NAMALWA (cell line): ENCODE results near the gene CASZ1.

Experiments
- DNase-seq: peaks from one replicate; pipeline ENCODE4 v3.0.0-alpha.2; 2015; ENCODE audit warnings: low spot score

The CASZ1 gene

GRCh38 chr1:10793129-10793651 lies 3.3 kb downstream of the CASZ1 start:
- peak; percentile 60 for DNase-seq

- DNase-seq, result peak; percentile 48
Observed at GRCh38 chr1:10791105-10791951, 5.1 kb downstream of the CASZ1 start.

DNA sequence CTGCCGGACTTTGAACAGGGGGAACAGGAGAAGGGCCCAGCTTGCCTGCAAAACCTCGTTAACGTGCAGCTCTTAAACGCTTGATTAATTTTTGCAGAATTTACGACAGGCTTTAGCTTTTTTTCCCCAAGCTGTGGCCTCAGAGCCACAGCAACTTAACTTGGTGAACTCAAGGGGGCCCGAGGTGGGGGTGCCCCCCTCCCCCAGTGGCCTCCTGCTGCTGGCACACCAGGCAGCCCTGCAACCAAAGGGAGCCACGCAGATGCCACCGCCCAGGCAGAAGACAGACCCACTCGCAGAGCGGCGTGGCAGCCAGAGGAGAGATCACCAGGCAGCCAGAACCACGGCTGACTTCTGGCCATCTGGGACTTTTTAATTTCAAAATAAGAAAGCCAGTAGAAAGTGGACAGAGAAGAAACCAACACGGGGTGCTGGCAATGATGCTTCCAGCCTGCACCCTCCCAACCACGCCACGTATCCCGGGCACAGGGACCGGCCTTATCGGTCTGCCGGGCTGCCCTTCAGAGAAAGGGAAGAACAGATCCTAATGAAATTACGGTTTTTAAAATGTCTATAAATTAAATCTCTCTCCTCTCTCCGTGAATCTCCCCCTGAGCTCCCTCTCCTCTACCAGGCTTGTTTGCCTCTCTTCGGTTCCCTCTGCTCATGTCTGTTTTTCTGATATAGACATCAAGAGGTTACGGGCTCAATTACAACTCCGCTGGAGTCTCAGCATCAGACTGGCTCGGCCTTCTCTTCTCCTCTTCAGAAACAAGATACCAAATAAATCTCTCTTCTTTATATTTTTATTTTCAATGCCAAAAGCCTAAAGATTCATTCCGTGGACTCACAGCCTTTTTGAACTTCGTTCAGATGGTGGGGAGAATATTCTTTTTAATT lies 6.4 kb downstream of the CASZ1 start:
- no peak for DNase-seq

GRCh38 chr1:10789047-10789791 lies 7.2 kb downstream of the CASZ1 start:
- no peak for DNase-seq

DNA sequence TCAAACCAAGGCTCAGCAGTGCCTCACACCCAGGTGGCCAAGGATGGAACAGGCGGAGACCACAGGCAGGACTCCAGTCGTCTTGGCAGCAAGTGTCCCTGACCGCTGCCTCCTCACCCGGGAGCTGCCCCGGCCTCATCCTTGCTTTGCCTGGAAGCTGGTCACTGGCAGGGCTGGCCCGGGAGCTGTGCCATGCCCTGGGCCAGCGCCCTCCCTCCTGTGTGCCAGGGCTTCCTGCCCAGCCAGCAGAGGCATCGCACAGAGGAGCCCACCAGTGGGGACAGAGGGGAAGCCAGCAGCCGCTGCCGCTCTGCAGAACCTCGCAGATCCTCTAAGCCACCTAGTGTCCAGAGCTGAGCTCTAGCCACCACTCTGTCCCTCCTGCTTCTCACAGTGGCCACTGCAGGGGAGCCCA lies 7.8 kb downstream of the CASZ1 start:
- no peak for DNase-seq

DNA sequence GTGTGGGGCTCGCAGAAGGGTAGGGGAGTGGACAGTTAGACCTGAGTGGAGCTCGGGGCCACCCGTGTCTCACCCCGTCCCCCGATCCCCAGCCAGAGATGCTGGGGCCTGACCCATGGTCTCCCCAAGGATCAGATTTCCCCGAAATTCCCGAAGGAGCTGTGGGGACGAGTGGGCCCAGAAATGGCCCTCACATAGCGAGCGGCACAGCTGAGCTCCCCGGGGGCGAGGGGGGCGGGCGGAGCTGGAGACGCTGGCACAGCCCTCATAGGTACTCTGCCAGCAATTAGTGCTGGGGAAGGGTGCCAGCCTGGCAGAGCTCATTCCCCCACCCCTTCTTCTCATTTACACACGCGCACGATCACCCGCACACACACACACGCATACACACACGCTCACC lies 9.2 kb downstream of the CASZ1 start:
- DNase-seq, result no peak

- DNase-seq, result no peak
Observed at GRCh38 chr1:10785728-10786638, 10.5 kb downstream of the CASZ1 start.

DNA sequence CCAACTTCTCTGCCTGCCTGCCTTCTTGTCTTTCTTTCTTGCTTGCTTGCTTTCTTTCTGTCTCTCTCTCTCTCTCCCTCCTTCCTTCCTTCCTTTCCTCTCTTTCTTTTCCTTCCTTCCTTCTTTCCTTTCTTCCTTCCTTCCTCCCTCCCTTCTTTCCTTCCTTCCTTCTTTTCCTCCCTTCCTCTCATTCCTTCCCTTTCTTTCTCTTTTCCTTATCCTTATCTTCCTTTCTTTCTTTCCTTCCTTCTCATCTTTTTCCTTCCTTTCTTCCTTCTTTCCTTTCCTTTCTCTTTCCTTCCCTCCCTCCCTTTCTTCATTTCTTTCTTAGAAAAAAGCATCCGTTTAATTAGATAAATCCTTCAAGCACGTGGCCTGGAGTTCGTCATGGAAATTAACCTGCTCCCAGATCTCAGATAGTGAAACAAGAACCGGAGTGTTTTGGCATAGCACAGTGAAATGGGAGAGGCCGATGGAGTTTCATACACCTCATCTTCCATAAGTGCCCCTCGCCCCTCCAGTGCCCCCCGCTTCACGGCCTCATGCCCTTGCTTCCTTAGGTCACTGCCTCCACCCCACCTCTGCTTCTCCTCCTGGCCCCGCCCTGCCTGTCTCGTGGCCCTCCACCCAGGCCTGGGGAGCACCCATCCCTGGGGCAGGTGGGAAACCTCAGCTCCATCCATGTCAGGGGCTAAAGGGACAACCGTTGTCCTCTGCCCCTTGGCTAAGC lies 11.3 kb downstream of the CASZ1 start:
- DNase-seq, result no peak

- DNase-seq, result no peak
Observed at GRCh38 chr1:10782491-10783244, 13.8 kb downstream of the CASZ1 start.

DNA sequence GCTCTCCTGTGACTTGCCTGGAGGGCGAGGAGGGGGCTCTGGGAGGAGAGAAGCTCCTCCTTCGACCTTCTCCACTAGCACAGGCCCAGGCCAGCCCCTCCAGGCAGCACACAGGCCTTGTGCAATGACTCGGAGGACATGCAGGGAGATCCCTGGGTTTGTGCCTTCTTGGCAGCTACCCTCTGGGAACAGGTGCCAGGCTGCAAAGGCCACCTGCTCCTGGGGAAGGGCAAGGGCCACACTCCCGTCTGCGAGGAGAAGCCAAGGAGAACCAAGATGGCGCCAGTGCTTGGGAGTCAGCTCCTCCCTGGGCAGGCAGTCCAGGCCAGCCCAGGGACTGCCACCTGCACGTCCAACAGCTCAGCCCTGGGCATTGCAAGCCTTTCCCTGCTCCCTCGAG lies 15.3 kb downstream of the CASZ1 start:
- no peak for DNase-seq

DNA sequence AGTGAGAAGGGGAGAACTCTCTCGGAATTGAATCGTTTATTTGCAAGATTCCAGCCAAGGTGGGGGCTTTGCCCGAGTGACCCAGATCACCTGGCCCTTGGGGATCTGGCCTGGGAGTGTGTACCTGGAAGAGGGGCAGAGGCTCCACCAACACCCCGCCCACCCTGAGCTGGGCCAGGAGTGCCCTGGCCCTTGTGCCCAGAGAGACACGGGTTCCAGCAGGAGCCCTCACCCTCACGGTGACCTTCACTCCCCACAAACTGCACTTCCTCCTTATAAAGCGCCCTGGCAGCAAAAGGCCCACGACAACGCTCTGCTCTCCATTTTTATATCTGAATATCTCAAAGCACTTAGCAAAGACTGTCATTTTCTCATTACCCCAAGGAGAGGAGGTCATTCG lies 16.6 kb downstream of the CASZ1 start:
- DNase-seq, result no peak

DNA sequence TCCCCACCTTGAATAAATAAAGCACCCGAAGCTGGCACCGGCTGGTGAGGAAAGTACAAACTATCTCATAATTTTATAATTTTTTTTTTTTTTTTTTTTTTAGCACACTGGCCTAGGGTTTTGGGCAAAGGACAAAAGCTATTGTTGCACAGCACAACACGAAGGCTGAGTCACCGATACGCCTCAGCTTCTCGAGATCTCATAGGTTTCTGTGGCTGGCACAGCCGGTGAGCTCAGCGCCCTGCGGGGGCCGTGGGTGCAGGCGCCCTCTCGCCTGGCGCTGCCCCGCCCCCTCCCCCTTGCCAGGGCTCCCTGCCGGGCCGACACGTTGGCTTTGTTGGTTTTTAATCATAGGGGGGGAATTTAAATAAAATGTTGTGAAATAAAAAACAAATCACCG lies 17.2 kb downstream of the CASZ1 start:
- DNase-seq, result no peak

GRCh38 chr1:10778640-10779039 lies 17.8 kb downstream of the CASZ1 start:
- no peak for DNase-seq

- no peak for DNase-seq
Observed at GRCh38 chr1:10777749-10778574, 18.5 kb downstream of the CASZ1 start.

DNA sequence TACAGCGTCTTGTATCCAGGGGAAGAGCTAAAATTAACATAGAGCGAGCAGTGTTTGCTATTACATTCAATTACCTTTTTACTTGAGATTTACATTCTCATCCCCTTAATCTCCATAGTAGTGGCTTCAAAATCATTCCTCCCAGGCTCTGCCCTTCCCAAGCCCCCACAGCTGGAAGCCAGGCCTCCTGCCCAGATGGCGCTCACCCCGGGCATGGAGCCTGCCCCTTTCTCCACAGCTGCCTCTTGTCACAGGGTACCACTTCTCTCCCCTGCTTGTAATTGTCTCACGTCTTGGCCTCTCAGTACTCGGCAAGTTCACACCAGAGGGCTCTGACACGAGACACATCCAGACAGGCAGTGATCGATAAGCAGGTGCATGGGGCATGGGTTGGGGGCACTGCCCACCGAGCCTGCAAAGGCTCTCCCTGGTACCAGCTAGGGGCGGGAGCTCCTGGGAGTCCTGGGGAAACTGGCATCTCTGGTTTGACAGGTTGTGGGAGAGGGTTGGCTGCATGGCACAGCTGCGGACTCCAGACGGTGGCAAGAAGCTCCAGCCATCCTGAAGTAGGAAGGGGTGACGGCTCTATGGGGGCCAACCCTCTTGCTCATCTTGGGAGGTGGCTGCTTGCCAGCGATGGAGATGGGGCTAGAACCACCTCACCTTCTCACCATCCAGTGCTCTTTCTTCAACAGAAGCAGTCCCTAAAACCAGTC lies 20.1 kb downstream of the CASZ1 start:
- no peak for DNase-seq

- no peak for DNase-seq
Observed at GRCh38 chr1:10775763-10776162, 20.7 kb downstream of the CASZ1 start.

- DNase-seq, result no peak
Observed at GRCh38 chr1:10774615-10775310, 21.7 kb downstream of the CASZ1 start.
